Uterus (tissue), 4 donors: ENCODE results near the gene C1orf198. TPM values are rescaled to one million over a fixed set of nuclear protein-coding genes. Genes with fewer than 3 reads are reported as not detected.

Experiments used
- DNase-seq, 2 donors: peaks; one replicate each; pipeline ENCODE4 v3.0.0-alpha.2; 2019 to 2020
- H3K27ac ChIP-seq, 2 donors: fragments of 200-600 bp; sonication (generic); 1 replicate in 1 of 2; 2 replicates in 1 of 2; pipeline ENCODE4 v1.5.1; 2016 to 2018
- H3K27me3 ChIP-seq, 2 donors: fragments of 200-600 bp; sonication (generic); one replicate each; pipeline ENCODE4 v1.5.1; 2018 to 2019; ENCODE audit warnings: control low read depth in 1 of 2
- H3K36me3 ChIP-seq, 2 donors: fragments of 200-600 bp; sonication (generic); one replicate each; pipeline ENCODE4 v1.5.1; 2019; ENCODE audit warnings: control low read depth in 1 of 2
- H3K4me1 ChIP-seq, 2 donors: fragments of 200-600 bp; sonication (generic); one replicate each; pipeline ENCODE4 v1.5.1; 2018 to 2019; ENCODE audit warnings: control low read depth in 1 of 2
- H3K4me3 ChIP-seq, 2 donors: fragments of 200-600 bp; sonication (generic); 1 replicate in 1 of 2; 2 replicates in 1 of 2; pipeline ENCODE4 v1.5.1; 2018 to 2019; ENCODE audit warnings: mild to moderate bottlenecking in 1 of 2
- H3K9me3 ChIP-seq, 2 donors: fragments of 200-600 bp; sonication (generic); one replicate each; pipeline ENCODE4 v1.5.1; 2019; ENCODE audit warnings: control low read depth in 1 of 2
- CTCF ChIP-seq, 4 experiments: fragments of 200-600 bp in 2 of 4; fragments of 450-650 bp in 2 of 4; sonication (generic) in 2 of 4; IDR thresholded peaks; one replicate each; pipeline ENCODE4 v1.5.1; 2016 to 2019; ENCODE audit warnings: antibody characterized with exemption in 4 of 4, mild to moderate bottlenecking in 2 of 4, moderate library complexity in 1 of 4
- POLR2A ChIP-seq, 2 donors: fragments of 450-650 bp; IDR thresholded peaks; one replicate each; pipeline ENCODE4 v1.6.1; 2016; ENCODE audit warnings: antibody characterized with exemption in 2 of 2, mild to moderate bottlenecking in 1 of 2, moderate library complexity in 1 of 2
- intact Hi-C: fragments of 100-400 bp; cut with DNase I; formaldehyde crosslinking; loops from one replicate; pipeline ENCODE4 v1.15.1; 2023; ENCODE audit warnings: low total_unique reads
- total RNA-seq, 4 donors: library from RNA; depleted of rRNA in 3 of 4; stranded (reverse); fragments of >200 nt in 3 of 4; gene quantifications; one replicate each; pipeline versions ENCODE4 v1.1.0 to v1.2.4, GENCODE V29; 2014 to 2023
- donor health status: DM: yes; HTN: yes; CAD: no.

C1orf198 gene
- total RNA-seq, 4 donors from 2014 or later: 41.0 to 80.0 (median 60.8) TPM

DNA sequence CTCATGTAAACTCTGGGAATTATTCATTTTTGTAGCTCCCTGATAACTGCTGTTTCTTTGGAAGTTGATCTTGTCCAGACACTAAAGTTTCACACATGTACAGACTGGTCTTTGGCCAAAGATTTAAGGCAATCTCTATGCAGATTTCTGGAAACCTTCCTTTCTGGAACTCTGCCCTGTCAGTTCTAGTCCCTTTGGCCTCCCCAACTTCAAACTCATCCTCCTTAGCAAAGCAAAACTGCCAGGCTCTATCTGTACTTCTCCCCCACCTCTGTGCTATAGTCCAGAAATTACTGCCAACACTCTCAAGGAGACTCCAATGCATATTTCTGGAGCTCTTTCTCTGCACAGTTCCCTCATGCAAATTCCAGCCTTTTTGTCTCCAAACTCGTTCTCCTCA is 36.5 kb downstream of the C1orf198 start:
- H3K4me1 ChIP-seq: peaks cover 0 to 5% of the 10 kb centered on the region in 2 donors

DNA sequence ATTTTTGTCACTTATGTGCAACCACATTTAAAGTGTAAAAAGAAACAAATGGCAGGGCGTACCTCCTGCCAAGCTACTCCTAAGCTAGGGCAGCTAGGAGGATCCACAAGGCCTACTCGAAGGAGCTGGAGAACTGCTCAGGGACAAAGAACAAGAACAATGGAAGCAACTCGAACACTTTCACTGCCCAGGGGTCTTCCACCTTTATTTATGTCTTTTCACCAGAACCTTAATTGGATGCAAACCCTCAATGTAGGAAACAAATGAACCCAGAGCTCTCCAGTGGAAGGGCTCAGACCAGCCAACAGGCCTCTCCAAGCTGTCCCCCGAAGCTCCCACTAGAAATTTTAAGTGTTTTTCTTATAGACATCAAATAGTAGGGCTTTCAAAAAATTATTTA is 39.9 kb downstream of the C1orf198 start:
- Histone ChIP-seq H3K27me3 (no peaks in the 10 kb centered on the region), H3K9me3 (no peaks in the 10 kb centered on the region), H3K4me3 (no peak overlapping the region), H3K27ac (no peak overlapping the region), H3K36me3 (no peaks in the 10 kb centered on the region), H3K4me1 (peaks cover 0 to 17% of the 10 kb centered on the region in 2 donors)
- DNase-seq: no peak
- TF ChIP-seq CTCF (IDR thresholded peaks at IDR 0.05) (no peak), POLR2A (IDR thresholded peaks at IDR 0.05) (no peak)
- intact Hi-C loops: no loop called here

More for the DNA sequence above, 36.5 kb downstream of the C1orf198 start:
- DNase-seq: no peak
- Histone ChIP-seq H3K27ac (peak overlapping the region in 1 of 2 donors; percentile 2), H3K36me3 (no peaks in the 10 kb centered on the region), H3K9me3 (no peaks in the 10 kb centered on the region), H3K27me3 (no peaks in the 10 kb centered on the region), H3K4me3 (no peak overlapping the region)
- TF ChIP-seq POLR2A (IDR thresholded peaks at IDR 0.05): no peak
- no peak for TF ChIP-seq CTCF (IDR thresholded peaks at IDR 0.05)
- intact Hi-C loops: no loop called here

DNA sequence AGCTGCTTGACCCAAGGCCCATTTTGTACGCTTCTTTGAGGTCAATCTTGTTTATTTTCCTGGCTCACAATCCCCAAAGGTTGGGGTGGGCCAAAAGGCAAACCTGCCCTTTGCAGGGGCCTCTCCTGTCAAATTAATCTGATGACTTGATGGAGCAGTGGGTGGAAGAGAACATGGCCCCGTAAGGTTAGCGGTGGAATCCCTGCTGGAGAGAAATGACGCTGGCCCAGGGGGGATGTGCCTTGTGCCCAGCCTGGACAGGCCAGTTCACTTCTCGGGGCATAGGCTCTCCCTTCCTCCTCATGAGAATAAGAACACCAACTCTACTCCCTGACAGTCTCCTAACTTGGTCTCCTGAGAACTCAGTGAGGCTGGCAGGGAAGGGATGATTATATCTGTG is 40.5 kb downstream of the C1orf198 start:
- Histone ChIP-seq H3K4me3 (no peak overlapping the region), H3K27ac (peak overlapping the region in 1 of 2 donors; percentile 11), H3K4me1 (peaks cover 0 to 17% of the 10 kb centered on the region in 2 donors), H3K36me3 (no peaks in the 10 kb centered on the region), H3K9me3 (no peaks in the 10 kb centered on the region), H3K27me3 (no peaks in the 10 kb centered on the region)
- TF ChIP-seq CTCF (IDR thresholded peaks at IDR 0.05): no peak
- TF ChIP-seq POLR2A (IDR thresholded peaks at IDR 0.05): no peak
- intact Hi-C loops: no loop called here
- DNase-seq: no peak

- TF ChIP-seq POLR2A (IDR thresholded peaks at IDR 0.05) (no peak), CTCF (IDR thresholded peaks at IDR 0.05) (no peak)
- H3K9me3 ChIP-seq: no peaks in the 10 kb centered on the region
- H3K4me1 ChIP-seq: peaks cover 0 to 17% of the 10 kb centered on the region in 2 donors
- no peak overlapping the region for H3K4me3 ChIP-seq
- H3K36me3 ChIP-seq: no peaks in the 10 kb centered on the region
- no peaks in the 10 kb centered on the region for H3K27me3 ChIP-seq
- peak in 1 of 2 donors; percentile 56 for DNase-seq
- intact Hi-C loops: no loop called here
- no peak overlapping the region for H3K27ac ChIP-seq
Observed at GRCh38 chr1:230827081-230827681, 41.1 kb downstream of the C1orf198 start.

DNA sequence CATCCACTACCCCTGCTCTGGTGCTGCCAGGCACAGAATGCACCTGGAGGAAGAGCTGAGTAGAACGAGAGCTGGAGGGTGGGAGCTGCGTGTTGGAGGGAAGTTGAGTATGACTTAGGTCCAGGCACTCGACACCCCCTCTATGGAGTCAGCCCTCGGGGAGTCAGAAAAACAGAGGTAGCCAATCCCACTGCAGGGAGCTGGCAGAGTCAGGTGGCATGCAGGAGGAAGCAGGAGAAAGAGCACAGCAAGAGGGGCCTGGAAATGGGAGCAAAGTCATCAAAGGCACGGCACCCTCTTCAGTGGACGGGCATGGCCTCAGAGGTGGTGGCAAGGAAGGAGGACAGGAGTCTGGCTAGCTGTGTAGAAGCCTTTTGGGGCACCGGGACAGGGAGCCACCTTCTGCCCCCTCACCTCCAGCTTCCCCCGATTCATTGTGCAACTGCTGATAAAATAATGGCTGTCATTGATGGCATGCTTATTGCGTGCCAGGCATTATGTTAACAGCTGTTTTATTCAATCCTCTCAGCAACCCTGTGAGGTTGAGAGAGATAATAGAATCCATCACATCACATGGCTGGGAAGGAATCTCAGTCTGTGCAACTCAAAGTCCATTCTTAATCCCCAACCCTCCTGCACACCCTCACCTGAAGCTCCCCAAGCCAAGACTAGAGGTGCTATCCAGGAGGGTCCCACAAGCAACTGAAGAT is 42.0 kb downstream of the C1orf198 start:
- H3K36me3 ChIP-seq: no peaks in the 10 kb centered on the region
- TF ChIP-seq CTCF (IDR thresholded peaks at IDR 0.05): no peak
- TF ChIP-seq POLR2A (IDR thresholded peaks at IDR 0.05): no peak
- no peak overlapping the region for H3K4me3 ChIP-seq
- no peaks in the 10 kb centered on the region for H3K9me3 ChIP-seq
- intact Hi-C loops: no loop called here
- no peaks in the 10 kb centered on the region for H3K27me3 ChIP-seq
- no peak overlapping the region for H3K27ac ChIP-seq
- no peak for DNase-seq
- H3K4me1 ChIP-seq: peaks cover 0 to 15% of the 10 kb centered on the region in 2 donors
